SJSA1 (cell line): ENCODE measurements around the gene RIPPLY2. TPM values are rescaled to one million over a fixed set of nuclear protein-coding genes. Genes with fewer than 3 reads are reported as not detected.

Source experiments
- DNase-seq, 2 experiments: peaks; one replicate each; pipeline ENCODE4 v3.0.0-alpha.2; 2015 to 2020; ENCODE audit warnings: low spot score in 2 of 2, low read depth in 1 of 2
- H3K27ac ChIP-seq: fragments of 250-450 bp; sonication (Bioruptor Pico); 2 replicates; pipeline ENCODE4 v1.5.1; 2020; ENCODE audit warnings: mild to moderate bottlenecking, moderate library complexity
- H3K27me3 ChIP-seq: fragments of 250-450 bp; sonication (Bioruptor Pico); replicated peaks from 2 replicates; pipeline ENCODE4 v1.5.1; 2020; ENCODE audit warnings: mild to moderate bottlenecking, moderate library complexity
- H3K36me3 ChIP-seq: fragments of 250-450 bp; sonication (Bioruptor Pico); 2 replicates; pipeline ENCODE4 v1.5.1; 2020; ENCODE audit warnings: mild to moderate bottlenecking
- H3K4me1 ChIP-seq: fragments of 250-450 bp; sonication (Bioruptor Pico); replicated peaks from 2 replicates; pipeline ENCODE4 v1.6.1; 2021; ENCODE audit warnings: mild to moderate bottlenecking
- H3K4me3 ChIP-seq: fragments of 250-450 bp; sonication (Bioruptor Pico); 2 replicates; pipeline ENCODE4 v1.5.1; 2020; ENCODE audit warnings: mild to moderate bottlenecking
- H3K9me3 ChIP-seq: fragments of 250-450 bp; sonication (Bioruptor Pico); replicated peaks from 2 replicates; pipeline ENCODE4 v1.5.1; 2020; ENCODE audit warnings: mild to moderate bottlenecking
- total RNA-seq: library from RNA; depleted of rRNA; stranded (reverse); fragments of >200 nt; shearing (Covaris generic); gene quantifications from 2 replicates; pipeline ENCODE4 v1.2.3, GENCODE V29; 2014

Gene RIPPLY2
- total RNA-seq, 1 experiment from 2014 or later: not detected

- H3K27ac ChIP-seq: no peak overlapping the region
- DNase-seq: no peak
These were observed 15.5 kb downstream of the RIPPLY2 start for GRCh38 chr6:83868639-83869038.

DNA sequence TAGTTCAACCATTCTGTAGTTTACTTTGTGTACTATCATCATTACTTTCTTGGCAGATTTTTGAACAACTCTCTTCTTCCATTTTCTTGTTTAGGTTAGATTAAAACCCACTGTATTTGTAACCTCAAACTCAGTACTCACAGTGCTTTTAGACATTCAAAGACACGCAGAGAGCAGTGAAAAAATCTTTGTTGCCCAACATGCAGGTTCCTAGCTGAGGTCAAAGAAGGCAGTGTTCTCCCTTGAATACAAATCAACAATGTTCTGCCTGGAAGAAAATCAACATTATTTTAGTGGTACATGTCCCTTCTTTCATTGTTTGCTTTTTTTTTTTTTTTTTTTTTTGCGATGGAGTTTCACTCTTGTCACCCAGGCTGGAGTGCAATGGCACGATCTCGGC, 17.5 kb downstream of the RIPPLY2 start:
- H3K27ac ChIP-seq: no peak overlapping the region
- no peak for DNase-seq
- H3K4me3 ChIP-seq: no peak overlapping the region
- no peaks in the 10 kb centered on the region for H3K27me3 ChIP-seq
- peaks cover 14% of the 10 kb centered on the region for H3K4me1 ChIP-seq
- peaks cover 15% of the 10 kb centered on the region for H3K36me3 ChIP-seq
- no peaks in the 10 kb centered on the region for H3K9me3 ChIP-seq

More at GRCh38 chr6:83868639-83869038, 15.5 kb downstream of the RIPPLY2 start:
- Histone ChIP-seq H3K9me3 (no peaks in the 10 kb centered on the region), H3K4me1 (peaks cover 14% of the 10 kb centered on the region), H3K36me3 (peaks cover 25% of the 10 kb centered on the region), H3K4me3 (no peak overlapping the region), H3K27me3 (no peaks in the 10 kb centered on the region)

DNA sequence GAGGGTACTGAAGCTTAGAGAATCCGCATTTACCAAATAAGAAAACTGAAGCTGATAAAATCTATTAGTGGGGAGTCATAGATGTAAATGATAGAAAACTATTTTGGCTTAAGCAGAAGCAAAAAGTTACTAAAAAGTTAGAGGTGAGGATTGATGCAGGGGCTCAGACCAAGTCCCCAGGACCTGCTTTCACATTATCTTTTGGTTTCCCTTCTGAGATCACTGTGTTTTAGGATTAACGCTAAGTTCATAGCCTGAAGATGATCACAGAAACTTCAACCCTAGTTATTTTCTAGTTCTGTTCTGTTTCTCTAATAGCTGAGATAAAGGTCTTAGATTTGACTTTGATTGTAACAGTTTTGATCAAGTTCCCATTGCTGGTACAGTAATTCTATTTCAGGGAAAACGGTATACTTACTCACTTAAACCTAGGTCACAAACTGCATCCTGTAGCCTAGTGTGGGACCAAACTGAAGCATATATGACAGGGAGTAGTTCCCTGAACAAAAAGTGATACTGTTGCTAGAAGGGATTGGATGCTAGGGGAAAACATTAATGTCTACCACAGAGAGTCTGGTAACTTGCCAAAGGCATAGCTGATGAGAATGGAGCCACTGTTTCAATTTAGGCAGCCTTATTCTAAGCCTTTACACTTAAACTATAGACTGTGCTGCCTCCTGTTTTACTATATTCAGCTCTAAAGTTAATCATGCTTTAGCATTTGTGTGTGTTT, 19.4 kb downstream of the RIPPLY2 start:
- Histone ChIP-seq H3K4me1 (peaks cover 8% of the 10 kb centered on the region), H3K27me3 (no peaks in the 10 kb centered on the region), H3K9me3 (no peaks in the 10 kb centered on the region), H3K4me3 (no peak overlapping the region), H3K27ac (no peak overlapping the region), H3K36me3 (peaks cover under 1% of the 10 kb centered on the region; the same call in 1 of the 2 replicates)
- no peak for DNase-seq

DNA sequence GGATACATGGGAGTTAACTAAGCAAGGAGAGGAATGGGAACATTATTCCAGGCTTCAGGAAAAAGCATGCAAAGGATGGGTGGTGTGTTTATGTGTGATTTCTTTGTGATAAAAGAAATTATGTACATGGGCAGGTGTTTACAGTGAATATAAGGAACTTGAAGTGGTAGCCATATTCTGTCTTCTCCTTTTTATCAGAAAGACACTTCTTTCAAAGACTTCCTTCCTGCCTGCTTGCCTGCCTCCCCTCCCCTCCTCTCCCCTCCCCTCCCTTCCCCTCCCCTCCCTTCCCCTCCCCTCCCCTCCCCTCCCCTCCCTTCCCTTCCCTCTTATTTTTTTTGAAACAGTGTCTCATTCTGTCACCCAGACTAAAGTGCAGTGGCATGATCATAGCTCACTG, 20.7 kb downstream of the RIPPLY2 start:
- no peak overlapping the region for H3K27ac ChIP-seq
- no peak overlapping the region for H3K4me3 ChIP-seq
- no peak for DNase-seq
- H3K36me3 ChIP-seq: no peaks in the 10 kb centered on the region
- no peaks in the 10 kb centered on the region for H3K9me3 ChIP-seq
- no peaks in the 10 kb centered on the region for H3K4me1 ChIP-seq
- H3K27me3 ChIP-seq: no peaks in the 10 kb centered on the region

- H3K36me3 ChIP-seq: no peaks in the 10 kb centered on the region
- no peaks in the 10 kb centered on the region for H3K27me3 ChIP-seq
- no peak overlapping the region for H3K4me3 ChIP-seq
- no peaks in the 10 kb centered on the region for H3K9me3 ChIP-seq
- H3K4me1 ChIP-seq: no peaks in the 10 kb centered on the region
- no peak for DNase-seq
- no peak overlapping the region for H3K27ac ChIP-seq
These were observed 22.7 kb downstream of the RIPPLY2 start for GRCh38 chr6:83875843-83876242.

DNA sequence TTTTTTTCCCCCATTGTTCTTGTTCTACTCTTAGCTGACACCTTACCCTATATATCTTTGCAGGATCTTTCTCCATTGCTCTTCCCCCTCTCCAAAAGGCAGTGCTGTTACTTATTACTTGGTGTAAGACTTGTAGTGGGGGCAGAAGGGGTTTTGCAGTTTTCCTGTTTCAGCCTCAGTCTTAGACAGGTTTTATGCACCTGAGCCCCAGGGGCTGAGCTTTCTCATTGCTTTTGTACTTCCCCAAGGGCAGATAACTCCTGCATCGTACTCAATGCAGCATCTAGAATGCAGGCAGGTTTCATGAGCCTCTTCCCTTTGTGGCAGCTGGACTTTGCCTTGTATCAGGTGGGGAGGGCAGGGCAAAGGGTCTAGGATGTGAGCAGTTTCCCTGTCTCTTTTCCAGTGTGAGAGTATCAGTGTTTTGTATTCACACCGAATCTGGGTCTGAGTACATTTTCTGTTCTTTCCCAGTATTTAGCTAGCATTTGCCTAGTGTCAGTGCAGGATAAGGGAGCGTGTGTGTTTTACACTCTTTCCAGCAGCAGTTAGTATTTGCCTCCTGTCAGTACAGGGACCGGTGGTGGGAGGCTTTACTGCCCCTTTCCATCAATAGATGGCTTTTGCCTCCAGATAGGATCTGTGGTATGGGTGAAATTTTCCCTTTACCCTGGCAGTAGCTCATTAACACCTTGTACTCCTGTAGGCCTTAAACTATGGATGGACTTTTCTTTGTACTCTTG, 25.9 kb downstream of the RIPPLY2 start:
- Histone ChIP-seq H3K4me3 (no peak overlapping the region), H3K4me1 (no peaks in the 10 kb centered on the region), H3K9me3 (no peaks in the 10 kb centered on the region), H3K27me3 (no peaks in the 10 kb centered on the region), H3K27ac (no peak overlapping the region), H3K36me3 (no peaks in the 10 kb centered on the region)
- DNase-seq: no peak

- Histone ChIP-seq H3K4me3 (no peak overlapping the region), H3K36me3 (no peaks in the 10 kb centered on the region), H3K27ac (no peak overlapping the region), H3K27me3 (no peaks in the 10 kb centered on the region), H3K9me3 (no peaks in the 10 kb centered on the region), H3K4me1 (no peaks in the 10 kb centered on the region)
- no peak for DNase-seq
These were observed 26.6 kb downstream of the RIPPLY2 start for GRCh38 chr6:83879746-83880145.

- no peak for DNase-seq
These were observed 30.1 kb downstream of the RIPPLY2 start for GRCh38 chr6:83883240-83883639.

GRCh38 chr6:83884523-83884922, 31.4 kb downstream of the RIPPLY2 start:
- peak in 1 of 2 experiments; percentile 27 for DNase-seq
- no peaks in the 10 kb centered on the region for H3K9me3 ChIP-seq
- no peaks in the 10 kb centered on the region for H3K27me3 ChIP-seq
- no peaks in the 10 kb centered on the region for H3K4me1 ChIP-seq
- H3K36me3 ChIP-seq: no peaks in the 10 kb centered on the region
- no peak overlapping the region for H3K4me3 ChIP-seq
- H3K27ac ChIP-seq: no peak overlapping the region

More at GRCh38 chr6:83883240-83883639, 30.1 kb downstream of the RIPPLY2 start:
- Histone ChIP-seq H3K4me1 (no peaks in the 10 kb centered on the region), H3K27ac (no peak overlapping the region), H3K9me3 (no peaks in the 10 kb centered on the region), H3K36me3 (no peaks in the 10 kb centered on the region), H3K4me3 (no peak overlapping the region), H3K27me3 (no peaks in the 10 kb centered on the region)

DNA sequence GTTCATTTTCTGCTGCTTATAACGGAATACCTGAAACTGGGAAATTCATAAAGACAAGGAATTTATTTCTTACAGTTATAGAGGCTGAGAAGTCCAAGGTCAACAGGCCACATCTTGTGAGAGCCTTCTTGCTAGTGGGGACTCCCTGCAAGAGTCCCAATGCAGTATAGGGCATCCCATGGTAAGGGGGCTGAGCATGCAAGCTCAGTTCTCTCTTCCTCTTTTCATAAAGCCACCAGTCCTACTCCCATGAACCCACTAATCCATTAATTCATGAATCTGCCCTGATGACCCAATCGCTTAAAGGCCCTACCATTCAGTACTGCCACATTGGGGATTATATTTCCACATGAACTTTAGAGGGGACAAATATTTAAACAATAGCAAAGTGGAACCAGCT, 32.8 kb downstream of the RIPPLY2 start:
- no peaks in the 10 kb centered on the region for H3K9me3 ChIP-seq
- DNase-seq: no peak
- H3K4me3 ChIP-seq: no peak overlapping the region
- H3K36me3 ChIP-seq: no peaks in the 10 kb centered on the region
- H3K4me1 ChIP-seq: no peaks in the 10 kb centered on the region
- no peaks in the 10 kb centered on the region for H3K27me3 ChIP-seq
- H3K27ac ChIP-seq: no peak overlapping the region

- Histone ChIP-seq H3K4me3 (no peak overlapping the region), H3K36me3 (no peaks in the 10 kb centered on the region), H3K27me3 (no peaks in the 10 kb centered on the region), H3K4me1 (no peaks in the 10 kb centered on the region), H3K27ac (no peak overlapping the region), H3K9me3 (no peaks in the 10 kb centered on the region)
- DNase-seq: no peak
These were observed 36.5 kb downstream of the RIPPLY2 start for GRCh38 chr6:83889621-83890020.

- H3K4me1 ChIP-seq: no peaks in the 10 kb centered on the region
- no peak overlapping the region for H3K27ac ChIP-seq
- no peak overlapping the region for H3K4me3 ChIP-seq
- H3K36me3 ChIP-seq: no peaks in the 10 kb centered on the region
- DNase-seq: no peak
- H3K9me3 ChIP-seq: no peaks in the 10 kb centered on the region
- H3K27me3 ChIP-seq: no peaks in the 10 kb centered on the region
These were observed 37.4 kb downstream of the RIPPLY2 start for GRCh38 chr6:83890520-83890919.

GRCh38 chr6:83891586-83891985, 38.4 kb downstream of the RIPPLY2 start:
- no peak overlapping the region for H3K4me3 ChIP-seq
- no peaks in the 10 kb centered on the region for H3K9me3 ChIP-seq
- H3K27ac ChIP-seq: no peak overlapping the region
- H3K36me3 ChIP-seq: no peaks in the 10 kb centered on the region
- no peaks in the 10 kb centered on the region for H3K4me1 ChIP-seq
- H3K27me3 ChIP-seq: no peaks in the 10 kb centered on the region
- DNase-seq: no peak

GRCh38 chr6:83893024-83893423, 39.9 kb downstream of the RIPPLY2 start:
- DNase-seq: no peak
- Histone ChIP-seq H3K9me3 (no peaks in the 10 kb centered on the region), H3K4me1 (no peaks in the 10 kb centered on the region), H3K27me3 (no peaks in the 10 kb centered on the region), H3K36me3 (no peaks in the 10 kb centered on the region), H3K4me3 (no peak overlapping the region), H3K27ac (no peak overlapping the region)
